HepG2 (cell line): ENCODE data around the gene HSPB3. TPM values are rescaled to one million over a fixed set of nuclear protein-coding genes. Genes with fewer than 3 reads are reported as not detected.

ENCODE experiments used
- ATAC-seq: fragments of 200-7000 bp; cut with Tn5 transposase; 3 replicates; pipeline ENCODE4 v1.9.1; 2020; ENCODE audit warnings: mild to moderate bottlenecking, moderate library complexity
- BruUV-seq: library from RNA; stranded (reverse); fragments of 400-500 nt; replicated peaks from 2 replicates; lab custom pipeline; 2021; lab: Mats Ljungman, UMichigan
- CTCF ChIA-PET: fragments of 300-600 bp; formaldehyde crosslinking; extraction: SDS; loops from one replicate; lab custom pipeline; 2021; ENCODE audit warnings: low total read pairs, inconsistent platforms, low intra/inter-chr PET ratio; lab: Yijun Ruan, JAX
- POLR2A ChIA-PET: fragments of 350-600 bp; sonication (Branson Sonifier 250); formaldehyde crosslinking; loops from one replicate; lab custom pipeline; 2020; ENCODE audit warnings: antibody characterized with exemption, inconsistent platforms; lab: Yijun Ruan, JAX
- DNase-seq: peaks from one replicate; pipeline ENCODE4 v3.0.0-alpha.2; 2015; ENCODE audit warnings: low spot score
- FAIRE-seq: peaks from 3 replicates; lab custom pipeline; 2011; peaks lifted over from hg19 to GRCh38; lab: Jason Lieb, UNC
- H2AFZ ChIP-seq: one replicate; pipeline ENCODE4 v1.6.1; 2011; ENCODE audit warnings: low read length, inconsistent platforms
- H3K27ac ChIP-seq: fragments of 300-600 bp; 3 replicates; pipeline ENCODE4 v1.8.0; 2011; ENCODE audit warnings: mixed run types, mild to moderate bottlenecking, mixed read lengths, low read length, inconsistent platforms; ENCODE audit not compliant: insufficient read depth; ENCODE audit errors: extremely low read length
- H3K27me3 ChIP-seq, 2 experiments: fragments of 200-600 bp in 1 of 2; 2 replicates in 1 of 2; 3 replicates in 1 of 2; pipeline versions ENCODE4 v1.6.0 to v1.8.0; 2011; ENCODE audit warnings: low read length in 2 of 2, mild to moderate bottlenecking in 2 of 2, moderate library complexity in 2 of 2, inconsistent platforms in 1 of 2; ENCODE audit not compliant: insufficient read depth in 2 of 2, control insufficient read depth in 1 of 2
- H3K36me3 ChIP-seq, 2 experiments: fragments of 200-600 bp in 1 of 2; replicated peaks in 1 of 2; 2 replicates in 1 of 2; 3 replicates in 1 of 2; pipeline versions ENCODE4 v1.5.1 to v1.8.0; 2011; ENCODE audit warnings: low read length in 2 of 2, inconsistent platforms in 1 of 2; ENCODE audit not compliant: insufficient read depth in 2 of 2, control insufficient read depth in 1 of 2
- H3K4me1 ChIP-seq: 2 replicates; pipeline ENCODE4 v1.5.1; 2012; ENCODE audit warnings: low read length, inconsistent platforms; ENCODE audit not compliant: insufficient read depth
- H3K4me2 ChIP-seq: 2 replicates; pipeline ENCODE4 v1.6.0; 2011; ENCODE audit warnings: low read depth, low read length, inconsistent platforms
- H3K4me3 ChIP-seq, 3 experiments: fragments of 200-600 bp in 1 of 3; sonication (generic), shearing (Covaris generic) in 1 of 3; replicated peaks in 1 of 3; 2 replicates each; pipeline ENCODE4 v1.5.1; 2011 to 2016; ENCODE audit warnings: low read length in 3 of 3, inconsistent platforms in 2 of 3, low read depth in 2 of 3, mild to moderate bottlenecking in 2 of 3, control low read depth in 1 of 3, mixed read lengths in 1 of 3; ENCODE audit not compliant: insufficient read depth in 1 of 3
- H3K79me2 ChIP-seq: one replicate; pipeline ENCODE4 v1.6.1; 2011; ENCODE audit warnings: low read length, inconsistent platforms; ENCODE audit not compliant: insufficient read depth
- H3K9ac ChIP-seq: 2 replicates; pipeline ENCODE4 v1.6.0; 2011; ENCODE audit warnings: mild to moderate bottlenecking, low read depth, low read length, inconsistent platforms; ENCODE audit not compliant: insufficient read depth
- H3K9me3 ChIP-seq: 2 replicates; pipeline ENCODE4 v1.5.1; 2012; ENCODE audit warnings: mild to moderate bottlenecking, low read length
- H4K20me1 ChIP-seq: 2 replicates; pipeline ENCODE4 v1.6.0; 2011; ENCODE audit warnings: inconsistent platforms, mild to moderate bottlenecking, low read length, moderate library complexity; ENCODE audit not compliant: insufficient read depth
- HDAC6 ChIP-seq: fragments of 200-600 bp; sonication (generic); IDR thresholded peaks from 2 replicates; pipeline ENCODE4 v1.7.0; 2017; ENCODE audit warnings: mild to moderate bottlenecking, antibody characterized with exemption, low read length, low read depth
- JDP2 ChIP-seq: sonication (generic); formaldehyde crosslinking; IDR thresholded peaks from 2 replicates; pipeline ENCODE4 v1.8.1; 2022; ENCODE audit warnings: missing genetic modification reagents, borderline replicate concordance
- MYC ChIP-seq: sonication (generic); formaldehyde crosslinking; IDR thresholded peaks from 2 replicates; pipeline ENCODE4 v1.9.0; 2021; ENCODE audit warnings: missing genetic modification reagents, borderline replicate concordance
- PAXIP1 ChIP-seq: sonication (generic); formaldehyde crosslinking; conservative IDR thresholded peaks from 2 replicates; pipeline ENCODE4 v1.4.0; 2020; ENCODE audit warnings: mild to moderate bottlenecking, missing genetic modification reagents, moderate library complexity
- POLR2A ChIP-seq, 2 experiments: IDR thresholded peaks; 2 replicates each; pipeline ENCODE4 v1.6.1; 2011; ENCODE audit warnings: low read depth in 2 of 2, low read length in 2 of 2, mild to moderate bottlenecking in 1 of 2, moderate library complexity in 1 of 2; ENCODE audit not compliant: insufficient read depth in 1 of 2
- TCF7 ChIP-seq: sonication (generic); IDR thresholded peaks from 2 replicates; pipeline ENCODE4 v1.6.1; 2016; ENCODE audit warnings: antibody characterized with exemption, low read depth
- THRA ChIP-seq: sonication (generic); formaldehyde crosslinking; IDR thresholded peaks from 2 replicates; pipeline ENCODE4 v1.4.0; 2020; ENCODE audit warnings: missing genetic modification reagents, borderline replicate concordance
- TMF1 ChIP-seq: sonication (generic); formaldehyde crosslinking; IDR thresholded peaks from 2 replicates; pipeline ENCODE4 v1.8.1; 2022; ENCODE audit warnings: low read depth, missing genetic modification reagents
- TRIM24 ChIP-seq: sonication (generic); formaldehyde crosslinking; IDR thresholded peaks from 2 replicates; pipeline ENCODE4 v1.8.0; 2022; ENCODE audit warnings: mild to moderate bottlenecking, missing genetic modification reagents
- ZNF281 ChIP-seq: sonication (generic); formaldehyde crosslinking; IDR thresholded peaks from 2 replicates; pipeline ENCODE4 v1.4.0; 2020; ENCODE audit warnings: missing genetic modification reagents, borderline replicate concordance
- ZNF335 ChIP-seq: sonication (generic); formaldehyde crosslinking; IDR thresholded peaks from 2 replicates; pipeline ENCODE4 v1.4.0; 2020; ENCODE audit warnings: missing genetic modification reagents
- ZNF563 ChIP-seq: sonication (generic); formaldehyde crosslinking; IDR thresholded peaks from 2 replicates; pipeline ENCODE4 v1.8.0; 2022; ENCODE audit warnings: mild to moderate bottlenecking, moderate library complexity, missing genetic modification reagents
- ZNF790 ChIP-seq: sonication (generic); formaldehyde crosslinking; IDR thresholded peaks from 2 replicates; pipeline ENCODE4 v1.8.0; 2022; ENCODE audit warnings: missing genetic modification reagents, mild to moderate bottlenecking, borderline replicate concordance
- ZNF800 ChIP-seq: sonication (generic); formaldehyde crosslinking; IDR thresholded peaks from 2 replicates; pipeline ENCODE4 v1.4.0; 2020; ENCODE audit warnings: missing genetic modification reagents
- ZNF83 ChIP-seq: sonication (generic); formaldehyde crosslinking; IDR thresholded peaks from 2 replicates; pipeline ENCODE4 v1.4.0; 2020; ENCODE audit warnings: missing genetic modification reagents, mild to moderate bottlenecking, borderline replicate concordance
- WGBS: methylation state at CpG from one replicate; pipeline ENCODE4 v1.1.6; 2017; ENCODE audit warnings: low lambda C conversion rate; 5-methylcytosine and 5-hydroxymethylcytosine counted together
- in situ Hi-C: cut with HindIII; loops from 2 replicates; pipeline ENCODE4 v1.10.0; 2017; ENCODE audit warnings: low pct_unique_long_range_greater_than_20kb; ENCODE audit not compliant: extremely low pct_ligation_motif_present
- intact Hi-C: fragments of 100-400 bp; cut with micrococcal nuclease; formaldehyde crosslinking; loops from one replicate; pipeline ENCODE4 v1.10.0; 2022; ENCODE audit not compliant: unreplicated experiment
- polyA plus RNA-seq, 8 experiments: library from polyadenylated mRNA; depleted of rRNA in 3 of 8; stranded (reverse) in 7 of 8; unstranded in 1 of 8; fragments of >200 nt; fragmentation: Illumina TruSeq in 4 of 8; extraction: Trizol in 4 of 8; gene quantifications; 2 replicates each; pipeline versions ENCODE4 v1.2.1 to v1.2.3, GENCODE V29; 2011 to 2016; ENCODE audit warnings: low read depth in 4 of 8, missing spikeins in 1 of 8, mixed read lengths in 1 of 8; ENCODE audit not compliant: insufficient read depth in 1 of 8
- total RNA-seq, 5 experiments: library from RNA; depleted of rRNA; stranded (reverse); fragments of >200 nt; fragmentation: Illumina TruSeq; extraction: Trizol; gene quantifications; 2 replicates each; pipeline ENCODE4 v1.2.3, GENCODE V29; 2016; ENCODE audit warnings: low read depth in 1 of 5

Gene HSPB3
- total and polyA plus RNA-seq, 2 of the 13 experiments (the other 11 are each of a cell fraction or from before 2014, with no cell fraction given) = not detected

GRCh38 chr5:54476682-54477081 is 21.2 kb downstream of the HSPB3 start:
- in situ Hi-C loops = no loop called here
- no peaks in the 10 kb centered on the region for H3K9me3 ChIP-seq
- H3K4me2 ChIP-seq = no peak overlapping the region
- no peaks in the 10 kb centered on the region for H3K36me3 ChIP-seq
- no peaks in the 10 kb centered on the region for H3K4me1 ChIP-seq
- intact Hi-C loops = no loop called here
- no peaks in the 10 kb centered on the region for H3K79me2 ChIP-seq
- no peak overlapping the region for H3K4me3 ChIP-seq
- H3K27ac ChIP-seq = no peak overlapping the region
- no peaks in the 10 kb centered on the region; a peak in 1 of 5 replicates for H3K27me3 ChIP-seq
- BruUV-seq = no TSS peak
- CTCF ChIA-PET = no interaction called here
- FAIRE-seq (no peak), ATAC-seq (no peak), DNase-seq (no peak)
- WGBS = 0% methylated on average over 2 of the region's 2 CpGs
- no peak for TF ChIP-seq TMF1
- no peak for TF ChIP-seq ZNF800 (CRISPR knock-in tag)
- TF ChIP-seq JDP2 (CRISPR knock-in tag) = no peak
- no peak for TF ChIP-seq THRA
- no peak for TF ChIP-seq ZNF790 (CRISPR knock-in tag)
- TF ChIP-seq ZNF563 (CRISPR knock-in tag) = no peak
- no peak for TF ChIP-seq PAXIP1 (CRISPR knock-in tag)
- TF ChIP-seq HDAC6 = no peak
- no peak for TF ChIP-seq TCF7
- TF ChIP-seq POLR2A (IDR thresholded peaks at IDR 0.05; ENCODE audit: insufficient read depth in 1 of 2, low read depth in 2 of 2, low read length in 2 of 2) = no peak
- TF ChIP-seq TRIM24 (CRISPR knock-in tag) = no peak
- TF ChIP-seq ZNF83 = no peak
- TF ChIP-seq MYC (CRISPR knock-in tag) = no peak
- no peak for TF ChIP-seq ZNF281
- no peak for TF ChIP-seq ZNF335 (CRISPR knock-in tag)
- no peak overlapping the region for H3K9ac ChIP-seq
- H2AFZ ChIP-seq = no peak overlapping the region
- H4K20me1 ChIP-seq = no peaks in the 10 kb centered on the region
- POLR2A ChIA-PET = no interaction called here
